Liver (tissue), 9 donors: Measurements from ENCODE around the gene VIM. TPM values are rescaled to one million over a fixed set of nuclear protein-coding genes. Genes with fewer than 3 reads are reported as not detected.

Source experiments
- DNase-seq: peaks from one replicate; pipeline ENCODE4 v3.0.0-alpha.2; 2017; ENCODE audit warnings: low spot score
- H3K27ac ChIP-seq, 2 donors: one replicate each; pipeline ENCODE4 v1.7.0; 2013; ENCODE audit warnings: inconsistent platforms in 2 of 2, low read length in 2 of 2, control low read depth in 1 of 2, low read depth in 1 of 2, mild to moderate bottlenecking in 1 of 2
- H3K27me3 ChIP-seq, 4 donors: one replicate each; pipeline versions ENCODE4 v1.6.1 to v1.7.0; 2013; ENCODE audit warnings: low read length in 3 of 4, inconsistent platforms in 1 of 4, mild to moderate bottlenecking in 1 of 4, moderate library complexity in 1 of 4; ENCODE audit not compliant: control insufficient read depth in 4 of 4, insufficient read depth in 4 of 4
- H3K36me3 ChIP-seq, 4 donors: one replicate each; pipeline versions ENCODE4 v1.6.1 to v1.7.0; 2013; ENCODE audit warnings: low read length in 3 of 4, mild to moderate bottlenecking in 3 of 4, low read depth in 1 of 4, moderate library complexity in 1 of 4; ENCODE audit not compliant: control insufficient read depth in 4 of 4, insufficient read depth in 3 of 4
- H3K4me1 ChIP-seq, 4 donors: one replicate each; pipeline versions ENCODE4 v1.6.1 to v1.7.0; 2013; ENCODE audit warnings: low read length in 3 of 4, mild to moderate bottlenecking in 3 of 4, moderate library complexity in 1 of 4; ENCODE audit not compliant: control insufficient read depth in 4 of 4, insufficient read depth in 4 of 4
- H3K4me3 ChIP-seq, 3 donors: one replicate each; pipeline versions ENCODE4 v1.6.1 to v1.7.0; 2013; ENCODE audit warnings: low read length in 3 of 3, control low read depth in 1 of 3, low read depth in 1 of 3, mild to moderate bottlenecking in 1 of 3
- H3K9ac ChIP-seq, 2 donors: one replicate each; pipeline ENCODE4 v1.7.0; 2013; ENCODE audit warnings: low read length in 2 of 2, mild to moderate bottlenecking in 2 of 2, moderate library complexity in 2 of 2, control low read depth in 1 of 2, low read depth in 1 of 2
- H3K9me3 ChIP-seq, 4 donors: one replicate each; pipeline versions ENCODE4 v1.6.1 to v1.7.0; 2013; ENCODE audit warnings: low read length in 3 of 4; ENCODE audit not compliant: control insufficient read depth in 4 of 4
- EGR1 ChIP-seq, 2 donors: IDR thresholded peaks; 2 replicates each; pipeline ENCODE4 v1.6.1; 2016 to 2018; ENCODE audit warnings: antibody characterized with exemption in 2 of 2, low read depth in 2 of 2
- FOXA1 ChIP-seq: IDR thresholded peaks from 2 replicates; pipeline ENCODE4 v1.6.1; 2016; ENCODE audit warnings: antibody characterized with exemption
- FOXA2 ChIP-seq: IDR thresholded peaks from 2 replicates; pipeline ENCODE4 v1.6.1; 2016; ENCODE audit warnings: antibody characterized with exemption
- GABPA ChIP-seq, 2 donors: IDR thresholded peaks in 1 of 2; conservative IDR thresholded peaks in 1 of 2; 2 replicates each; pipeline ENCODE4 v1.6.1; 2016; ENCODE audit warnings: antibody characterized with exemption in 2 of 2, mild to moderate bottlenecking in 1 of 2, moderate library complexity in 1 of 2
- HNF4A ChIP-seq, 2 donors: conservative IDR thresholded peaks; 2 replicates each; pipeline ENCODE4 v1.6.1; 2016; ENCODE audit warnings: antibody characterized with exemption in 2 of 2, mild to moderate bottlenecking in 2 of 2
- HNF4G ChIP-seq: IDR thresholded peaks from 2 replicates; pipeline ENCODE4 v1.6.1; 2016; ENCODE audit warnings: antibody characterized with exemption
- NR2F2 ChIP-seq: IDR thresholded peaks from 2 replicates; pipeline ENCODE4 v1.6.1; 2016; ENCODE audit warnings: antibody characterized with exemption
- RAD21 ChIP-seq, 2 donors: IDR thresholded peaks; 2 replicates each; pipeline ENCODE4 v1.6.1; 2016; ENCODE audit warnings: antibody characterized with exemption in 2 of 2, mild to moderate bottlenecking in 2 of 2
- RXRA ChIP-seq, 2 donors: IDR thresholded peaks; 2 replicates each; pipeline ENCODE4 v1.6.1; 2017 to 2018; ENCODE audit warnings: antibody characterized with exemption in 2 of 2, mild to moderate bottlenecking in 1 of 2
- SP1 ChIP-seq: IDR thresholded peaks from 2 replicates; pipeline ENCODE4 v1.6.1; 2018; ENCODE audit warnings: antibody characterized with exemption, mild to moderate bottlenecking
- TAF1 ChIP-seq: conservative IDR thresholded peaks from 2 replicates; pipeline ENCODE4 v1.6.1; 2016; ENCODE audit warnings: antibody characterized with exemption, mild to moderate bottlenecking
- YY1 ChIP-seq: IDR thresholded peaks from 2 replicates; pipeline ENCODE4 v1.6.1; 2016; ENCODE audit warnings: antibody characterized with exemption, mild to moderate bottlenecking
- WGBS: extraction: QIAGEN DNeasy Blood & Tissue Kit; methylation state at CpG from one replicate; pipeline ENCODE4 v1.1.7; 2013; 5-methylcytosine and 5-hydroxymethylcytosine counted together
- polyA plus RNA-seq, 2 donors: library from polyadenylated mRNA; stranded (reverse) in 1 of 2; unstranded in 1 of 2; fragments of 200-250 nt in 1 of 2; fragments of >200 nt in 1 of 2; fragmentation: Nextera tagmentation in 1 of 2; extraction: Ambion mirVana in 1 of 2; gene quantifications; one replicate each; pipeline versions ENCODE4 v1.2.1 to v1.2.3, GENCODE V29; 2013 to 2015
- total RNA-seq, 2 donors: library from RNA; depleted of rRNA; stranded (reverse); fragments of >200 nt; gene quantifications; one replicate each; pipeline ENCODE4 v1.2.3, GENCODE V29; 2014
- TF ChIP-seq, protein P1 (sequence below): IDR thresholded peaks from 2 replicates; pipeline ENCODE4 v1.6.1; 2016; ENCODE audit warnings: antibody characterized with exemption
- TF ChIP-seq, protein P2 (sequence below): IDR thresholded peaks from 2 replicates; pipeline ENCODE4 v1.6.1; 2016; ENCODE audit warnings: antibody characterized with exemption, mild to moderate bottlenecking
- TF ChIP-seq, protein P3 (sequence below): fragments of 150-350 bp; IDR thresholded peaks from 2 replicates; pipeline ENCODE4 v1.5.1; 2017; ENCODE audit warnings: improper control_type of control experiment, low read depth, low read length; ENCODE audit not compliant: missing input control
- TF ChIP-seq, protein P4 (sequence below): IDR thresholded peaks from 2 replicates; pipeline ENCODE4 v1.6.1; 2016; ENCODE audit warnings: antibody characterized with exemption
- TF ChIP-seq, protein P5 (sequence below): IDR thresholded peaks from 2 replicates; pipeline ENCODE4 v1.6.1; 2016; ENCODE audit warnings: antibody characterized with exemption
- donor health status: healthy.
- donor health status: healthy.
- donor health status: healthy.
- donor health status: healthy.
- donor health status: healthy.

The VIM gene
- total and polyA plus RNA-seq, 4 donors, result 42.5 to 212 (median 100) TPM

DNA sequence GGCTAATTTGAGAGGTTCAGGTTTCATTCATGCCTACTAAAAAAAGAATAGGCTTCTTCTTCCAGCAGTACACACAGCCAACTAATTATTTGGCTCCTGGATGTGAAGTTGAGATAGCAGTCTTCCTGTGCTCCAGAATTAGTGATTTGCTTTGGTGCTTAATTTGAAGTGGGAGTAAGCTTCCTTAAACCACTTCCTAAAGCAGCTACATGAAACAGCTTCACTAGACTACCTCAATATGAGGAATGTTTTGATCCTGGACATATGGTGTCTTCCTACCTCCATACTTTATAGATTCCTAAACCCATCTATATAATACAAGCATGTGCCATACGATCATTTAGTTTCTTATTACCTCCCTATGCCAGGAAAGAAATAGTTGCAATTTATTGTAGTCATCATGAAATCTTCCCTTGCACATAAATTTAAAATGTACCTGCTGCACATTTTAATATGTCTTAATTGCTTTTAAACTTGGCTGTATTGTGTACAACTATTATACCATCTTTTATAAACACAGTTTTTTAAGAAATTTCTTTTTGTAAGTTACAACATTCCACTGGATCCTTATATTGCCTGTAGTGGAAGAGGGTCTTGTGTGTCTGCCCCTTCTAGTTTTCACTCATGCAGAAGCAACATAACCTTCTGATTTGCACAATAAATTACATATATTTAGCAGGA, 8.6 kb downstream of the VIM start:
- no peak overlapping the region for H3K27ac ChIP-seq
- peaks cover 0 to 2% (median 1%) of the 10 kb centered on the region in 4 donors for H3K4me1 ChIP-seq
- H3K9ac ChIP-seq, result no peak overlapping the region
- peaks cover 0 to 4% (median 2%) of the 10 kb centered on the region in 4 donors for H3K27me3 ChIP-seq
- H3K36me3 ChIP-seq, result peaks cover 0 to 4% (median 2%) of the 10 kb centered on the region in 4 donors
- WGBS, result 42% methylated on average over 1 of the region's 1 CpG
- H3K4me3 ChIP-seq, result no peak overlapping the region
- no peak for DNase-seq
- TF ChIP-seq TAF1, result no peak
- TF ChIP-seq, protein P1, sequence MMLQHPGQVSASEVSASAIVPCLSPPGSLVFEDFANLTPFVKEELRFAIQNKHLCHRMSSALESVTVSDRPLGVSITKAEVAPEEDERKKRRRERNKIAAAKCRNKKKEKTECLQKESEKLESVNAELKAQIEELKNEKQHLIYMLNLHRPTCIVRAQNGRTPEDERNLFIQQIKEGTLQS, result no peak
- no peak for TF ChIP-seq RAD21 (IDR thresholded peaks at IDR 0.05)
- TF ChIP-seq, protein P2, sequence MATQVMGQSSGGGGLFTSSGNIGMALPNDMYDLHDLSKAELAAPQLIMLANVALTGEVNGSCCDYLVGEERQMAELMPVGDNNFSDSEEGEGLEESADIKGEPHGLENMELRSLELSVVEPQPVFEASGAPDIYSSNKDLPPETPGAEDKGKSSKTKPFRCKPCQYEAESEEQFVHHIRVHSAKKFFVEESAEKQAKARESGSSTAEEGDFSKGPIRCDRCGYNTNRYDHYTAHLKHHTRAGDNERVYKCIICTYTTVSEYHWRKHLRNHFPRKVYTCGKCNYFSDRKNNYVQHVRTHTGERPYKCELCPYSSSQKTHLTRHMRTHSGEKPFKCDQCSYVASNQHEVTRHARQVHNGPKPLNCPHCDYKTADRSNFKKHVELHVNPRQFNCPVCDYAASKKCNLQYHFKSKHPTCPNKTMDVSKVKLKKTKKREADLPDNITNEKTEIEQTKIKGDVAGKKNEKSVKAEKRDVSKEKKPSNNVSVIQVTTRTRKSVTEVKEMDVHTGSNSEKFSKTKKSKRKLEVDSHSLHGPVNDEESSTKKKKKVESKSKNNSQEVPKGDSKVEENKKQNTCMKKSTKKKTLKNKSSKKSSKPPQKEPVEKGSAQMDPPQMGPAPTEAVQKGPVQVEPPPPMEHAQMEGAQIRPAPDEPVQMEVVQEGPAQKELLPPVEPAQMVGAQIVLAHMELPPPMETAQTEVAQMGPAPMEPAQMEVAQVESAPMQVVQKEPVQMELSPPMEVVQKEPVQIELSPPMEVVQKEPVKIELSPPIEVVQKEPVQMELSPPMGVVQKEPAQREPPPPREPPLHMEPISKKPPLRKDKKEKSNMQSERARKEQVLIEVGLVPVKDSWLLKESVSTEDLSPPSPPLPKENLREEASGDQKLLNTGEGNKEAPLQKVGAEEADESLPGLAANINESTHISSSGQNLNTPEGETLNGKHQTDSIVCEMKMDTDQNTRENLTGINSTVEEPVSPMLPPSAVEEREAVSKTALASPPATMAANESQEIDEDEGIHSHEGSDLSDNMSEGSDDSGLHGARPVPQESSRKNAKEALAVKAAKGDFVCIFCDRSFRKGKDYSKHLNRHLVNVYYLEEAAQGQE, result no peak
- TF ChIP-seq EGR1 (IDR thresholded peaks at IDR 0.05; ENCODE audit: low read depth in 2 of 2), result no peak
- TF ChIP-seq, protein P3, sequence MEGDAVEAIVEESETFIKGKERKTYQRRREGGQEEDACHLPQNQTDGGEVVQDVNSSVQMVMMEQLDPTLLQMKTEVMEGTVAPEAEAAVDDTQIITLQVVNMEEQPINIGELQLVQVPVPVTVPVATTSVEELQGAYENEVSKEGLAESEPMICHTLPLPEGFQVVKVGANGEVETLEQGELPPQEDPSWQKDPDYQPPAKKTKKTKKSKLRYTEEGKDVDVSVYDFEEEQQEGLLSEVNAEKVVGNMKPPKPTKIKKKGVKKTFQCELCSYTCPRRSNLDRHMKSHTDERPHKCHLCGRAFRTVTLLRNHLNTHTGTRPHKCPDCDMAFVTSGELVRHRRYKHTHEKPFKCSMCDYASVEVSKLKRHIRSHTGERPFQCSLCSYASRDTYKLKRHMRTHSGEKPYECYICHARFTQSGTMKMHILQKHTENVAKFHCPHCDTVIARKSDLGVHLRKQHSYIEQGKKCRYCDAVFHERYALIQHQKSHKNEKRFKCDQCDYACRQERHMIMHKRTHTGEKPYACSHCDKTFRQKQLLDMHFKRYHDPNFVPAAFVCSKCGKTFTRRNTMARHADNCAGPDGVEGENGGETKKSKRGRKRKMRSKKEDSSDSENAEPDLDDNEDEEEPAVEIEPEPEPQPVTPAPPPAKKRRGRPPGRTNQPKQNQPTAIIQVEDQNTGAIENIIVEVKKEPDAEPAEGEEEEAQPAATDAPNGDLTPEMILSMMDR, result no peak
- TF ChIP-seq, protein P4, sequence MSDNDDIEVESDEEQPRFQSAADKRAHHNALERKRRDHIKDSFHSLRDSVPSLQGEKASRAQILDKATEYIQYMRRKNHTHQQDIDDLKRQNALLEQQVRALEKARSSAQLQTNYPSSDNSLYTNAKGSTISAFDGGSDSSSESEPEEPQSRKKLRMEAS, result no peak
- no peak for TF ChIP-seq SP1
- TF ChIP-seq HNF4G, result no peak
- TF ChIP-seq GABPA (IDR thresholded peaks at IDR 0.05 in 1 of 2, conservative IDR thresholded peaks at IDR 0.05 in 1 of 2), result no peak
- peaks cover 0 to 1% (median 0%) of the 10 kb centered on the region in 4 donors for H3K9me3 ChIP-seq

DNA sequence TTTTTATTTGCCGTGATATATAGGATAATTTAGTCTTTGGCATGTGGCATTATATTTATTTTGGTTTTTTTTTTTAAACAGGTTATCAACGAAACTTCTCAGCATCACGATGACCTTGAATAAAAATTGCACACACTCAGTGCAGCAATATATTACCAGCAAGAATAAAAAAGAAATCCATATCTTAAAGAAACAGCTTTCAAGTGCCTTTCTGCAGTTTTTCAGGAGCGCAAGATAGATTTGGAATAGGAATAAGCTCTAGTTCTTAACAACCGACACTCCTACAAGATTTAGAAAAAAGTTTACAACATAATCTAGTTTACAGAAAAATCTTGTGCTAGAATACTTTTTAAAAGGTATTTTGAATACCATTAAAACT, 9.1 kb downstream of the VIM start:
- DNase-seq, result no peak
- H3K27ac ChIP-seq, result no peak overlapping the region
- TF ChIP-seq, protein P5, sequence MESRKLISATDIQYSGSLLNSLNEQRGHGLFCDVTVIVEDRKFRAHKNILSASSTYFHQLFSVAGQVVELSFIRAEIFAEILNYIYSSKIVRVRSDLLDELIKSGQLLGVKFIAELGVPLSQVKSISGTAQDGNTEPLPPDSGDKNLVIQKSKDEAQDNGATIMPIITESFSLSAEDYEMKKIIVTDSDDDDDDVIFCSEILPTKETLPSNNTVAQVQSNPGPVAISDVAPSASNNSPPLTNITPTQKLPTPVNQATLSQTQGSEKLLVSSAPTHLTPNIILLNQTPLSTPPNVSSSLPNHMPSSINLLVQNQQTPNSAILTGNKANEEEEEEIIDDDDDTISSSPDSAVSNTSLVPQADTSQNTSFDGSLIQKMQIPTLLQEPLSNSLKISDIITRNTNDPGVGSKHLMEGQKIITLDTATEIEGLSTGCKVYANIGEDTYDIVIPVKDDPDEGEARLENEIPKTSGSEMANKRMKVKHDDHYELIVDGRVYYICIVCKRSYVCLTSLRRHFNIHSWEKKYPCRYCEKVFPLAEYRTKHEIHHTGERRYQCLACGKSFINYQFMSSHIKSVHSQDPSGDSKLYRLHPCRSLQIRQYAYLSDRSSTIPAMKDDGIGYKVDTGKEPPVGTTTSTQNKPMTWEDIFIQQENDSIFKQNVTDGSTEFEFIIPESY, result no peak
- TF ChIP-seq, protein P4, result no peak
- TF ChIP-seq RAD21 (IDR thresholded peaks at IDR 0.05), result no peak
- TF ChIP-seq FOXA1, result no peak
- TF ChIP-seq, protein P3, result no peak
- TF ChIP-seq, protein P2, result no peak
- TF ChIP-seq FOXA2, result no peak
- no peak for TF ChIP-seq YY1
- no peak for TF ChIP-seq SP1
- no peak for TF ChIP-seq NR2F2
- TF ChIP-seq HNF4A (conservative IDR thresholded peaks at IDR 0.05), result no peak
- TF ChIP-seq RXRA (IDR thresholded peaks at IDR 0.05), result no peak

More for the DNA sequence above, 9.1 kb downstream of the VIM start:
- H3K9me3 ChIP-seq, result peaks cover 0 to 2% (median under 1%) of the 10 kb centered on the region in 4 donors
- H3K36me3 ChIP-seq, result peaks cover 0 to 4% (median under 1%) of the 10 kb centered on the region in 4 donors
- H3K4me3 ChIP-seq, result no peak overlapping the region
- WGBS, result 85% methylated on average over 5 of the region's 5 CpGs
- H3K4me1 ChIP-seq, result peaks cover 0 to 2% (median under 1%) of the 10 kb centered on the region in 4 donors
- H3K9ac ChIP-seq, result no peak overlapping the region
- peaks cover 0 to 4% (median 2%) of the 10 kb centered on the region in 4 donors for H3K27me3 ChIP-seq
